ENCODE results near the gene IER5L. TPM values are rescaled to one million over a fixed set of nuclear protein-coding genes. Genes with fewer than 3 reads are reported as not detected.
A peak's percentile ranks its signal among the peaks of the same experiment; 100 is the strongest.

The IER5L gene
- total and polyA plus RNA-seq, 2 of the 8 experiments (the other 6 are each of a cell fraction or from before 2014, with no cell fraction given): 0.65 to 1.0 TPM

DNA sequence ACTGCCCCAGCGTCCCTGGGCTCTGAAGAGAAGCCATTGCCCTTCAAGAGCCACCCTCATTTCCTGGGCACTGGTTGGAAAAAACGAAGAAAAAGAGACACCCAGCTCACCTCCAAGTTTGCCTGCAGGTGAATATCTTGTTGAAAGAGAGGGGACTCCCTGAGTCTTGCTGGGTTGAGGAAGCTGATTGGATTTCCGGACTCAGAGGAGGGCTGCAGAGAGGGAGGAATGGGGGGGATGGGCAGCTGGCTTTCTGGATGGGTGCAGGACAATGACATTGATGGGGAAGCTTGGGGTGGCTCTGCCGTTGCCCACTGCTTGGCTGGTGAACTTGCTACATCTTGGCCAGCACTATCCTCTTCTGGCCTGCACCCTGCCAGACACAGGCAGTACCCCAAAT lies 31.0 kb upstream of the IER5L start:
- TF ChIP-seq POLR2A (IDR thresholded peaks at IDR 0.05; ENCODE audit: control extremely low read depth in 1 of 2, low read depth in 2 of 2, low read length in 2 of 2) (no peak), RFX5 (IDR thresholded peaks at IDR 0.05; ENCODE audit: borderline replicate concordance, low read depth, low read length) (no peak), ASH2L (IDR thresholded peaks at IDR 0.05; ENCODE audit: low read length) (peak; percentile 63)
- peaks cover 0 to 14% (median 8%) of the 10 kb centered on the region in 4 experiments; a peak in 6 of 7 replicates for H3K4me1 ChIP-seq (replicated peaks in 1 of 4; ENCODE audit: control insufficient read depth in 3 of 4, insufficient read depth in 4 of 4, low read length in 3 of 4)
- no peak for FAIRE-seq
- peak overlapping the region; percentile 100 for H3K18ac ChIP-seq (ENCODE audit: extremely low read depth, low read length)
- H2BK120ac ChIP-seq (replicated peaks; ENCODE audit: low read depth, low read length): peak overlapping the region; percentile 86
- H3K79me2 ChIP-seq (ENCODE audit: control insufficient read depth in 1 of 2, insufficient read depth in 2 of 2, low read length in 2 of 2): peaks cover 0 to 19% of the 10 kb centered on the region in 2 experiments; a peak in 2 of 4 replicates
- peak overlapping the region; percentile 99 for H2BK5ac ChIP-seq (ENCODE audit: low read depth, low read length)
- peak overlapping the region; percentile 74 for H3K14ac ChIP-seq (ENCODE audit: insufficient read length)
- peak overlapping the region in 3 of 4 experiments; percentile 29 to 58 (median 38); a peak in 6 of 7 replicates for H3K9ac ChIP-seq (replicated peaks in 1 of 4; ENCODE audit: extremely low read depth in 1 of 4, low read depth in 3 of 4, low read length in 3 of 4)
- peaks cover 0 to 2% (median 2%) of the 10 kb centered on the region in 4 experiments; a peak in 4 of 7 replicates for H3K27me3 ChIP-seq (replicated peaks in 1 of 4; ENCODE audit: control insufficient read depth in 3 of 4, extremely low read depth in 1 of 4, insufficient read depth in 3 of 4, low read length in 3 of 4)
- H2BK20ac ChIP-seq (ENCODE audit: low read length): peak overlapping the region; percentile 99
- H4K20me1 ChIP-seq (replicated peaks in 1 of 2; ENCODE audit: control insufficient read depth in 1 of 2, insufficient read depth in 2 of 2, low read length in 2 of 2): peaks cover 0 to 2% of the 10 kb centered on the region in 2 experiments
- peak overlapping the region; percentile 51 to 83 (median 66) for H3K4me3 ChIP-seq (ENCODE audit: extremely low read depth in 1 of 4, insufficient read depth in 2 of 4, low read depth in 3 of 4, low read length in 4 of 4)
- H4K5ac ChIP-seq (ENCODE audit: insufficient read length, low read depth, low read length): peak overlapping the region; percentile 77
- H3K9me3 ChIP-seq (ENCODE audit: insufficient read depth in 2 of 2, low read depth in 1 of 2, low read length in 1 of 2): no peaks in the 10 kb centered on the region
- H2BK12ac ChIP-seq (ENCODE audit: low read depth, low read length): peak overlapping the region; percentile 98
- H3K23me2 ChIP-seq (ENCODE audit: low read depth, low read length): peaks cover 10% of the 10 kb centered on the region
- peak overlapping the region; percentile 82 for H3K56ac ChIP-seq (replicated peaks; ENCODE audit: insufficient read length, low read depth, low read length)
- H4K8ac ChIP-seq (ENCODE audit: extremely low read depth, insufficient read depth, low read length): peak overlapping the region; percentile 54; the same call in 1 of the 2 replicates
- peaks cover 7% of the 10 kb centered on the region; the same call in 1 of the 2 replicates for H3K79me1 ChIP-seq (ENCODE audit: low read depth, low read length)
- H2AK5ac ChIP-seq (ENCODE audit: low read depth, low read length): peak overlapping the region; percentile 98
- peak in 1 of 2 experiments; percentile 63 for DNase-seq (ENCODE audit: low read depth in 1 of 2, low spot score in 2 of 2)
- peak overlapping the region; percentile 17 for H3K4ac ChIP-seq (replicated peaks; ENCODE audit: insufficient read length, low read depth, low read length)
- H3K4me2 ChIP-seq (ENCODE audit: insufficient read depth in 1 of 2, low read depth in 2 of 2, low read length in 2 of 2): peak overlapping the region; percentile 80 to 91
- ChIA-PET POLR2A (ENCODE audit: partially characterized antibody) (interaction anchor here (0.7 to 3.0 kb wide), 12 partner anchors 11 to 397 kb away, joined by 3 to 22 read pairs (median 5); partner anchors contain the start of gene IER5L), CTCF (ENCODE audit: partially characterized antibody) (interaction anchor here (1.0 to 3.7 kb wide), 4 partner anchors 26 to 70 kb away, joined by 3 to 12 read pairs (median 10); no protein-coding TSS in a partner anchor)
- H3K27ac ChIP-seq (ENCODE audit: low read depth, low read length): peak overlapping the region; percentile 69
- H3K36me3 ChIP-seq (ENCODE audit: control insufficient read depth in 2 of 4, insufficient read depth in 4 of 4, low read length in 3 of 4): peaks cover 0 to 9% (median 0%) of the 10 kb centered on the region in 4 experiments; a peak in 1 of 8 replicates
- no peak overlapping the region for H3K23ac ChIP-seq (ENCODE audit: insufficient read length)
- 9% methylated on average over 4 of the region's 4 CpGs; no CpG with 5 or more reads in 1 of the 2 experiments for WGBS, 2 experiments (ENCODE audit: extremely low coverage in 1 of 2, insufficient coverage in 1 of 2, insufficient read length in 1 of 2, insufficient replicate concordance in 2 of 2, low coverage in 1 of 2, low lambda C conversion rate in 2 of 2, missing lambda C conversion rate in 1 of 2)
- peak overlapping the region; percentile 95 for H4K91ac ChIP-seq (replicated peaks; ENCODE audit: insufficient read length, low read length)
- H2AFZ ChIP-seq (ENCODE audit: low read length): no peak overlapping the region
- H2BK15ac ChIP-seq (ENCODE audit: low read length): peak overlapping the region; percentile 97
